PC-9 (cell line): ENCODE data around the gene CST7. TPM values are rescaled to one million over a fixed set of nuclear protein-coding genes. Genes with fewer than 3 reads are reported as not detected.

Experiments used
- BruUV-seq: library from RNA; stranded (reverse); fragments of 400-500 nt; replicated peaks from 2 replicates; lab custom pipeline; 2021; lab: Mats Ljungman, UMichigan
- CTCF ChIA-PET: fragments of 300-600 bp; sonication (Branson Sonifier 250); formaldehyde crosslinking; loops from one replicate; lab custom pipeline; 2022; ENCODE audit warnings: antibody characterized with exemption; lab: Charles Lee
- POLR2A ChIA-PET: fragments of 300-600 bp; sonication (Branson Sonifier 250); formaldehyde crosslinking; loops from one replicate; lab custom pipeline; 2022; ENCODE audit warnings: antibody characterized with exemption; ENCODE audit not compliant: unreplicated experiment; lab: Charles Lee
- DNase-seq, 2 experiments: peaks; one replicate each; pipeline versions ENCODE4 v3.0.0 to v3.0.0-alpha.2; 2015 to 2022; ENCODE audit warnings: mixed read lengths in 1 of 2
- H2AFZ ChIP-seq: fragments of 200-600 bp; sonication (generic); 2 replicates; pipeline ENCODE4 v1.8.1; 2017; ENCODE audit warnings: antibody characterized with exemption
- H3F3A ChIP-seq: fragments of 200-600 bp; sonication (generic); 2 replicates; pipeline ENCODE4 v1.8.1; 2017; ENCODE audit warnings: antibody characterized with exemption, mild to moderate bottlenecking, low read depth; ENCODE audit not compliant: insufficient read depth
- H3K27ac ChIP-seq: fragments of 200-600 bp; sonication (generic); 2 replicates; pipeline ENCODE4 v1.6.1; 2016; ENCODE audit warnings: mixed run types
- H3K27me3 ChIP-seq: fragments of 200-600 bp; sonication (generic); 2 replicates; pipeline ENCODE4 v1.6.1; 2016; ENCODE audit warnings: low read depth, mixed run types; ENCODE audit not compliant: insufficient read depth
- H3K36me3 ChIP-seq: fragments of 200-600 bp; sonication (generic); 2 replicates; pipeline ENCODE4 v1.6.1; 2016; ENCODE audit warnings: low read depth, mixed run types
- H3K4me1 ChIP-seq: fragments of 200-600 bp; sonication (generic); replicated peaks from 2 replicates; pipeline ENCODE4 v1.6.1; 2016; ENCODE audit warnings: mixed run types; ENCODE audit not compliant: insufficient read depth
- H3K4me2 ChIP-seq: fragments of 200-600 bp; sonication (generic); 2 replicates; pipeline ENCODE4 v1.6.1; 2017; ENCODE audit warnings: mixed run types
- H3K4me3 ChIP-seq: fragments of 200-600 bp; sonication (generic); 2 replicates; pipeline ENCODE4 v1.6.1; 2016; ENCODE audit warnings: mixed run types
- H3K79me2 ChIP-seq: fragments of 200-600 bp; sonication (generic); 2 replicates; pipeline ENCODE4 v1.6.1; 2017; ENCODE audit warnings: low read depth, mixed run types
- H3K9me2 ChIP-seq: fragments of 200-600 bp; sonication (generic); 2 replicates; pipeline ENCODE4 v1.8.1; 2017; ENCODE audit warnings: mild to moderate bottlenecking; ENCODE audit not compliant: insufficient read depth
- H3K9me3 ChIP-seq: fragments of 200-600 bp; sonication (generic); 2 replicates; pipeline ENCODE4 v1.8.1; 2016; ENCODE audit warnings: low read depth; ENCODE audit not compliant: insufficient read depth
- H4K20me1 ChIP-seq: fragments of 200-600 bp; sonication (generic); 2 replicates; pipeline ENCODE4 v1.8.1; 2017; ENCODE audit not compliant: insufficient read depth
- EZH2 ChIP-seq: fragments of 200-600 bp; sonication (generic); IDR thresholded peaks from 2 replicates; pipeline ENCODE4 v1.8.0; 2017; ENCODE audit warnings: antibody characterized with exemption, low read depth
- intact Hi-C: fragments of 100-400 bp; cut with micrococcal nuclease; formaldehyde crosslinking; loops from one replicate; pipeline ENCODE4 v1.10.0; 2022; ENCODE audit not compliant: unreplicated experiment
- total RNA-seq: library from RNA; stranded (reverse); gene quantifications from 2 replicates; pipeline ENCODE4 v1.2.3, GENCODE V29; 2021
- TF ChIP-seq, protein P1 (sequence below): fragments of 200-600 bp; sonication (generic); conservative IDR thresholded peaks from 2 replicates; pipeline ENCODE4 v1.6.1; 2017; ENCODE audit warnings: mixed run types, antibody characterized with exemption, mild to moderate bottlenecking, moderate library complexity

The CST7 gene
- total RNA-seq, 1 experiment from 2014 or later: not detected

DNA sequence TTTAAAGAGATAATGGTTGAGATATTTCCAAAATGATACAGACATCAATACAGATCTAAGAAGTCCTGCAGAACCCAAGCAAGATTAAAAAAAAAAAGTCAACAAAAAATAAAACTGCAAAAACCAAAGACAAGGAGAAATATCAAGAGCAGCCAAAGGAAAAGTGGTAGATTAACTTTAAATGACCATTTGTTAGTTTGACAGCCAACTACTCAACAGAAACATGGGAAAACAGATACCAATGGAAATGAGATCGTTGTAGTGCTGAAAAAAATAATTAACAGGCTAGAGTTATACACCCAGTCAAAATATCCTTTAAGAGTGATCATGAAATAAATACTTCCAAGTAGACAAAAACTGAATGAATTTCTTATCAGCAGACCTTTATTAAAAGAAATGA is 53.9 kb downstream of the CST7 start:
- Histone ChIP-seq H3K36me3 (0 out of 2 replicates have a peak, but pooled peaks cover 9% of the 10 kb centered on the region), H3K4me1 (peaks cover 22% of the 10 kb centered on the region), H3K9me3 (peaks cover 13% of the 10 kb centered on the region; the same call in 1 of the 2 replicates), H3K4me2 (no peak overlapping the region), H3K4me3 (no peak overlapping the region), H2AFZ (no peak overlapping the region), H4K20me1 (no peaks in the 10 kb centered on the region), H3K9me2 (no peaks in the 10 kb centered on the region), H3K27ac (no peak overlapping the region), H3K79me2 (no peaks in the 10 kb centered on the region), H3K27me3 (no peaks in the 10 kb centered on the region), H3F3A (peaks cover 23% of the 10 kb centered on the region)
- DNase-seq: no peak
- ChIA-PET POLR2A (no interaction called here), CTCF (no interaction called here)
- no TSS peak for BruUV-seq
- TF ChIP-seq EZH2: no peak
- TF ChIP-seq, protein P1, sequence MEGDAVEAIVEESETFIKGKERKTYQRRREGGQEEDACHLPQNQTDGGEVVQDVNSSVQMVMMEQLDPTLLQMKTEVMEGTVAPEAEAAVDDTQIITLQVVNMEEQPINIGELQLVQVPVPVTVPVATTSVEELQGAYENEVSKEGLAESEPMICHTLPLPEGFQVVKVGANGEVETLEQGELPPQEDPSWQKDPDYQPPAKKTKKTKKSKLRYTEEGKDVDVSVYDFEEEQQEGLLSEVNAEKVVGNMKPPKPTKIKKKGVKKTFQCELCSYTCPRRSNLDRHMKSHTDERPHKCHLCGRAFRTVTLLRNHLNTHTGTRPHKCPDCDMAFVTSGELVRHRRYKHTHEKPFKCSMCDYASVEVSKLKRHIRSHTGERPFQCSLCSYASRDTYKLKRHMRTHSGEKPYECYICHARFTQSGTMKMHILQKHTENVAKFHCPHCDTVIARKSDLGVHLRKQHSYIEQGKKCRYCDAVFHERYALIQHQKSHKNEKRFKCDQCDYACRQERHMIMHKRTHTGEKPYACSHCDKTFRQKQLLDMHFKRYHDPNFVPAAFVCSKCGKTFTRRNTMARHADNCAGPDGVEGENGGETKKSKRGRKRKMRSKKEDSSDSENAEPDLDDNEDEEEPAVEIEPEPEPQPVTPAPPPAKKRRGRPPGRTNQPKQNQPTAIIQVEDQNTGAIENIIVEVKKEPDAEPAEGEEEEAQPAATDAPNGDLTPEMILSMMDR: no peak
- intact Hi-C loops: no loop called here

DNA sequence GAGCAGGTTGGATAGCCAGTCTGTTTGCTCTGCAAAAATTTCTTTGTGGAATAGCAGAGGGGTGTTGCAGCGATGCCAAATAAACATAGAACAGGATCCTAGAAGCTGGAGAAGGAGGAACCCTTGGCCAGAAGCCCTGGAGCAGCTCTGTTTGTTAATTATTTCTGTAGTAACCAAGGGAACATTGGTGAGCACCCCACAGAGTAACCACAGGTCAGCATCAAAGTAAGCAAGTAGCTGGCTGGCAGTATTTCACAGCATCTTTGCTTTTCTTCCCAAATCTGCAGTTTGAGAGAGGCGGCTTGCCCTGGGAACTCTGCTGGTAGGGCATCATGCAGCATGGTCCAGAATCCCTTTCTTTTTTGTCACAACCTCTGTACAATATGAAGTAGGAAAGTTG is 56.2 kb downstream of the CST7 start:
- intact Hi-C loops: no loop called here
- no peak overlapping the region for H3K27ac ChIP-seq
- H3K4me2 ChIP-seq: no peak overlapping the region
- H3K4me3 ChIP-seq: no peak overlapping the region
- no peaks in the 10 kb centered on the region for H3K27me3 ChIP-seq
- H3K36me3 ChIP-seq: 0 out of 2 replicates have a peak, but pooled peaks cover 9% of the 10 kb centered on the region
- H3K9me2 ChIP-seq: no peaks in the 10 kb centered on the region
- peak in 1 of 2 experiments; percentile 73 for DNase-seq
- BruUV-seq: no TSS peak
- no peaks in the 10 kb centered on the region for H3K79me2 ChIP-seq
- TF ChIP-seq, protein P1: no peak
- TF ChIP-seq EZH2: no peak
- H3K4me1 ChIP-seq: peaks cover 6% of the 10 kb centered on the region
- CTCF ChIA-PET: no interaction called here
- H3F3A ChIP-seq: peaks cover 16% of the 10 kb centered on the region
- H2AFZ ChIP-seq: no peak overlapping the region
- H3K9me3 ChIP-seq: peaks cover 13% of the 10 kb centered on the region; the same call in 1 of the 2 replicates
- no peaks in the 10 kb centered on the region for H4K20me1 ChIP-seq
- POLR2A ChIA-PET: no interaction called here

DNA sequence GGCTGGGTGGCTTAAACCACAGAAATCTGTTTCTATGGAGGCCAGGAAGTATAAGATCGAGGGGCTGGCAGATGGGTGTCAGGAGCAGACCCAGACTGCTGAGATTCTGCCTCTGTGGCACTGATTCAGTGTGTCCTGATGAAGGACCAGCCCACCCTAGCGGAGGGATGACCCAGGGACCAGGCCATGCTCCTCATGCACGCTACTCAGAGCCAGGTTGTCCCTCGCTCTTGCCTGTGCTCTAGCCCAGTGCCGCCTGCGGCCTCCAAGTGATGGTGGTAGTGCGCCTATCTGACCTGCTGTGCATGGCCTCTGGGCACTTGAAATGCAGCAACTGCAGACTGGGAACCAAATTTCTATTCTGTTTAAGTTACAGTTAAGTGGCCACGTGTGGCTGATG is 56.6 kb downstream of the CST7 start:
- H2AFZ ChIP-seq: no peak overlapping the region
- no peaks in the 10 kb centered on the region for H3K79me2 ChIP-seq
- no peak overlapping the region for H3K4me3 ChIP-seq
- H3K9me2 ChIP-seq: no peaks in the 10 kb centered on the region
- CTCF ChIA-PET: no interaction called here
- no peaks in the 10 kb centered on the region for H3K27me3 ChIP-seq
- H3K4me2 ChIP-seq: no peak overlapping the region
- intact Hi-C loops: no loop called here
- H3K9me3 ChIP-seq: peaks cover 13% of the 10 kb centered on the region; the same call in 1 of the 2 replicates
- H3K27ac ChIP-seq: no peak overlapping the region
- 0 out of 2 replicates have a peak, but pooled peaks cover 9% of the 10 kb centered on the region for H3K36me3 ChIP-seq
- no peak for TF ChIP-seq EZH2
- TF ChIP-seq, protein P1: no peak
- H3F3A ChIP-seq: peaks cover 14% of the 10 kb centered on the region
- DNase-seq: no peak
- POLR2A ChIA-PET: no interaction called here
- peaks cover 4% of the 10 kb centered on the region for H3K4me1 ChIP-seq
- BruUV-seq: no TSS peak
- no peaks in the 10 kb centered on the region for H4K20me1 ChIP-seq
